NCI-H1105 (cell line): ENCODE measurements around the gene OOEP.

Experiments
- DNase-seq: peaks from one replicate; lab custom pipeline; 2025; lab: John Stamatoyannopoulos, UW

Gene OOEP

GRCh38 chr6:73364549-73364948 lies 5.1 kb downstream of the OOEP start:
- DNase-seq = no peak

GRCh38 chr6:73364121-73364520 lies 5.6 kb downstream of the OOEP start:
- DNase-seq = no peak

- no peak for DNase-seq
Measured at GRCh38 chr6:73363537-73363875, 6.2 kb downstream of the OOEP start.

- no peak for DNase-seq
Measured at GRCh38 chr6:73362869-73363536, 6.7 kb downstream of the OOEP start.

DNA sequence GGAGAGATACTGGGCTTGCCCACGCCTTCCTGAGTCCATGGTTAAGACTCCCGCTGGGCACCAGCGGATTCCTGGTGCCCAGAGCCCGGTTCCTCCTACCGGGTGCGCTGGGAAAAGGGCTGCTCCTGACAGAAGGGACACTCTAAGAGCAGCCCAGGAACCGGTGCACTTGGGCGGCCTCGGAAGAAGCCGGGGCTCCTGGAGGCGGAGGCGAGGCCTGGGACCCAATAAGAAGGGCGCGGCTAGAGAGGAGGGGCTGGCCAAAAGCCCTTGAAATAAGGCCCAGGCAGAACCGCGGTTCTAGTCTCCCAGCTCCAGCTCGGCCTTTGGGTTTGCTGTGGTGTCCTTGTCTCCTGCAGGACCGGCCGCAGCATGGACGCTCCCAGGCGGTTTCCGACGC lies 7.3 kb downstream of the OOEP start, which contains the start of gene KHDC3L:
Gene KHDC3L (plus strand): TSS at position 301 of the 400 bp plus-strand sequence. CDS start 72 bp downstream, at position 373.
- no peak for DNase-seq

DNA sequence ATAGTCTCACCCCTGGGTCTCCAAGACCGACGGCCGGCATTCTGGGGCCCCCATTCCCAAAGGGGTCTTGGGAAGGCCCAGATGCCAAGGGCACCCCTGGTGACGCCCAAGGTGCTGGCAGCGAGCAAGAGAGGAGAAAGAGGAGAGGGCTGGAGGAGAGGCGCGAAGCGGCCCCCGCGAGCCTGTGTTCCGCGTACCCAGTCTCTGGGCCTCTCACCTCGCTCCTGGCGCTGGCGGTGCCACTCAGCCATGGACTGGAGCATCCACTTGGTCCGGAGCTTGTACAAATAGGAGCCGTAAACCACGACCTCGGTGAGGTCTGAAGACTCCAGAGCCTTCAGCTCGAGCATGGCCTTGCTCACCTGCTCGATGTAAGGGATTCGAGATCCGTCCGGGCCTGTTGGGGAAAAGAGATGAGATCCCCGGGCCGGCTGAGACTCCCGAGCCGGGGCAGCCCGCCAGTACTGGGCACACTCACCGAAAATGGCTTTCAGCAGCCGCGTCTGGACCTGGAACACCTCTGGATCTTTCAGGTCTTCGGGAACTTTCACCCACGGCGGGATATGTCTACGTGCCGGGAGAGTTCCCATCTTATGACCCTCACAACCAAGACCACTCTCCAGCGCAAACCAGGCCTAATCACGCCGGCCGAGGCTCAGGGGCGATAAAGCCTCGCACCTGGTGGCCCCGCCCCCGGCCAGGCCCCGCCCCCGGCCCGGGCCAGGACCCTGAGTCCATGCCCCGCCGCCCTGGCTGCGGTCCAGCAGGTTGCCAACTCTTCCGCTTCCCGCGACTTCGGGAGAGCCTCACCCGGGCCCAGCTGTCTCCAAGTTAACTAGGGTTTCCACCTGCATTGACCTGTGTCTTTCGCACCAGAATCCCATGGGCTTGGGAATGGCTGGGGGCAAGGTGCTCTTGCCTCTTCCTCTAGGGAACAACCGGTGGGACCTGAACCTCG lies 15.8 kb downstream of the OOEP start, which contains the start of gene DPPA5:
Gene DPPA5 (minus strand): TSS at position 641 of the 958 bp plus-strand sequence. CDS start 51 bp downstream, at position 590.
- no peak for DNase-seq

- no peak for DNase-seq
Measured at GRCh38 chr6:73349311-73349710, 20.4 kb downstream of the OOEP start.

DNA sequence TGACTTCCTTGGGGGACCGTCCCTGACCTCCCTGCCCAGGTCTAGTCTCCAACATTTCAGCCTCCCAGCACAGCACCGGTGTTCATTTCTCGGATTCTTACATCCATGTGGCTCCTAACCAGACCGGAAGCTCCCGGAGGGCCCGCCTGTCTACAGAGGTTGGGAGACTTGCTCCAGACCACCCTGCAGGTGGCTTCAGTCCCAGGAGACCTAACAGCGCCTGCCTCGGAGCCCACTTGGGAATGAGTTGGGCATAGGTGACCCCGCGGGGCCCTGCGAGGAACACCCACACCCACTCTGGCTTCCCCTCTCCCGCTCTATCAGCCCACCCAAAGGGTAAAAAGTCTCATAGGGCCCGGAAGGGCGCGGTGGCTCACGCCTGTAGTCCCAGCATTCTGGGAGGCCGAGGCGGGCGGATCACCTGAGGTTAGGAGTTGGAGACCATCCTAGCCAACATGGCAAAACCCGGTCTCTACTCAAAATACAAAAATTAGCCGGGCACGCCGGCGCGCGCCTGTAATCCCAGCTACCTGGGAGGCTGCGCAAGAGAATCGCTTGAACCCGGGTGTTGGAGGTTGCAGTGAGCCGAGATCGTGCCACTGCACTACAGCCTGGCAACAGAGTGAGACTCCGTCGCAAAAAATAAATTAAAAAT lies 21.0 kb downstream of the OOEP start:
- DNase-seq = no peak

GRCh38 chr6:73343164-73343563 lies 26.5 kb downstream of the OOEP start:
- no peak for DNase-seq

DNA sequence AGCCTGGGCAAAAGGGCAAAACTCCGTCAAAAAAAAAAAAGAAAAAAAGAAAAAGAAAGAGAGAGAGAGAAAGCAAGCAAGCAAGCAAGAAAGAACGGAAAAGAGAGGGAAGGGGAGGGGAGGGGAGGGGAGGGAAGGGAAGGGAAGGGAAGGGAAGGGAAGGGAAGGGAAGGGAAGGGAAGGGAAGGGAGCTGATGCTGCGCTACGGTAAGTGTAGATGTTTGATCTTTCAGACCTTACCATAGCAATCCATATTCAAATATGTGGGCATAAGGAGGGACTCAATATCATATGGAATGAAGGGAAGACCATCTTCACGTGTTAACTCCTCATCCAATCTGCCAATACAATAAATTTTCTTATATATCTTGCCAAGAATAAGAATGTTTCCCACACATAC lies 27.5 kb downstream of the OOEP start:
- DNase-seq = no peak

- no peak for DNase-seq
Measured at GRCh38 chr6:73341335-73341734, 28.4 kb downstream of the OOEP start.

DNA sequence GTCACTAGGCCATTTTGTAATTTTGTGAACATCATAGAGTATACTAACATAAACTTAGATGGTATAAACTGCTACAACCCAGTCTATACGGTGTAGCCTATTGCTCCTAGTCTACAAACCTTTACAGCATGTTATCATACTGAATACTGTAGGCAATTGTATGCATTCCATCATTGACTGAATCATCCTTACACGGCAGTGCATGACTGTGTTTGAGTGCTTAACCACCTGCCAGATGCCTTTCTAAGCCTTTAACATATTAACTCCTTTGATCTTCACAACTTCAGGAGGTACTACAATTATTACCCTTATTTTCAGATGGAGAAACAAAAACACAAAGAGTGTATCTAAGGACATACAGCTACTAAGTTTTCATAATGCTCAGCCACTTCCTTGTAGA lies 29.6 kb downstream of the OOEP start:
- no peak for DNase-seq

- DNase-seq = no peak
Measured at GRCh38 chr6:73339340-73339739, 30.4 kb downstream of the OOEP start.

DNA sequence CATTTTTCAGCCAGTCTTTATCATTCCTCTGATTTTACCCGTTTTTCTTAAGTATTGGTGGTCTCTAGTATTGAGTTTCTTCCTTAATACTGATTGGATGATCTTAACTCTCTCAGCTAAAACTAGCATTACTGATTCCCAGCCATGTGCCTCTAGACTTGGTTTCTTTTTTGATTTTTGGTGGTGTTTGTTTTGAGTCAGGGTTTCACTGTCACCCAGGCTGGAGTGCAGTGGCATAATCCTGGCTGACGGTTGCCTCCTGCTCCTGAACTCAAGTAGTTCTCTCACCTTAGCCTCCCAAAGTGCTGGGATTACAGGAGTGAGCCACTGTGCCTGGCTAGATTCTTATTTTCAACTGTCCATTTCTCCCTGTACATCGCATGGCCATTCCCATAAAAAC lies 40.5 kb downstream of the OOEP start:
- no peak for DNase-seq

DNA sequence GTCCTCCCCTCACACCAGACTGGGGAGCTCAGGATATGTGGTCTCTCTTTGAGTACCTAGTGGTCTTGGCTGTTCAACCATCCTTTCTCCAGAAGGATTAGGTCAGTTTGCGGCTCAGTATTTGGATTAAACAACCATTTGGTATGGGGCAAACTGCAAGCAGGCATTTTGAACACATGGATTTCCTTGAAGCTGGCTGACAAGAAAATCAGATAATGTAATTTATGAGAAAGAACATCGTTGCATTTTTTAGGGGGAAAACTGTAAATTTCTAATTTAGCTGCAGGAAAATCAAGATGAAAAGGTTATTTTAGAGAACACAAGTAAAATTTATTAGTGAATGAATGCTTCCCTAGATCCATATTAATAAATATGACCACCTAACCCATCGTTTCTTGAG lies 40.9 kb downstream of the OOEP start:
- no peak for DNase-seq

DNA sequence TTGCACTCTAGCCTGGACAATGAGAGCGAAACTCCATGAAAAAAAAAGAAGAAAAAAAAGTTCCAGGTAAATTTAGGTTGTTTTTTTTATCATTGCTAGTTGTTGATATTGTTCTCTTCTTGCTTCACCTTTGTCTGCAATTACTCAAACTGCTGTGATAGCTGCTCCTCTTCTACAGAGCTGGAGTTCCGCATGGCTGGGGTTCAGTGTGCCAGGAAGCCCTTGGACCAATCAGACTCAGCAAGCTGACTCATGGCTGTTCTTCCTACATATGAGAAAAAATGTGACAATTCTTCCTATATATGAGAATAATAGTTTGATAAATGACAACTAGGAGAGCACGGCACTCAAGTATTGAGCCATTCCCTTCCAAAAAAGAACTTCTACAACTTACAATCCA lies 44.0 kb downstream of the OOEP start:
- DNase-seq = no peak

DNA sequence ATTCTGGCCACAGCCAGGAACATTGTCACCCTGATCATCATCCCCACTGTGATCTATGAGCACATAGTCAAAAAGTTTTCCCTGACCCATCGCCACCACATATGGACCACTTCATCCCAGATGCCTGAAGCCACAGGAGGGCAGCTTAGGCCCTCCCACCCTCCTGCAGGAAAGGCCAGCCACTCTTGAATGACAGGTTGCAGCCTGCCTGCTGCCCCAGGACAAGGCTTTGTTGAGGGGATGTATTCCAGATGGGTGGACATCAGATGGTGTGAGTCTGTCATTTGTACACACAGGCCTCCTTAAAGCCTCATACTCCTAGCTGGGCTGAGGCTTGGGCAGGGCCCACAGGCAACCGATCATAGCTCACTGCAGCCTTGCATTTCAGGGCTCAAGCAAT lies 46.4 kb downstream of the OOEP start:
- DNase-seq = no peak
